Mucosa of descending colon (tissue), 3 donors: ENCODE results near the gene ZKSCAN5. TPM values are rescaled to one million over a fixed set of nuclear protein-coding genes. Genes with fewer than 3 reads are reported as not detected.
"Not testable (repeated sequence)": the region's sequence is repeated elsewhere in the genome, so short reads cannot be mapped to it uniquely, and the experiment has no call there.

Experiments used
- ATAC-seq: fragments of 200-7000 bp; cut with Tn5 transposase; one replicate; pipeline ENCODE4 v1.9.1; 2020; ENCODE audit warnings: mild to moderate bottlenecking, moderate library complexity
- DNase-seq, 3 donors: peaks; one replicate each; pipeline ENCODE4 v3.0.0-alpha.2; 2020
- H3K36me3 ChIP-seq: fragments of 200-600 bp; one replicate; pipeline ENCODE4 v1.8.0; 2021; ENCODE audit warnings: low read depth, mild to moderate bottlenecking
- H3K4me1 ChIP-seq: fragments of 200-600 bp; one replicate; pipeline ENCODE4 v1.8.0; 2021; ENCODE audit warnings: low read depth, mild to moderate bottlenecking
- H3K4me3 ChIP-seq: fragments of 200-600 bp; one replicate; pipeline ENCODE4 v1.8.0; 2021; ENCODE audit warnings: mild to moderate bottlenecking
- H3K9me3 ChIP-seq: fragments of 200-600 bp; one replicate; pipeline ENCODE4 v1.8.0; 2021; ENCODE audit warnings: mild to moderate bottlenecking
- CTCF ChIP-seq: fragments of 200-600 bp; IDR thresholded peaks from one replicate; pipeline ENCODE4 v1.8.0; 2022; ENCODE audit warnings: antibody characterized with exemption, mild to moderate bottlenecking
- intact Hi-C, 2 donors: fragments of 100-400 bp; cut with DNase I in 1 of 2; cut with micrococcal nuclease in 1 of 2; formaldehyde crosslinking; loops; one replicate each; pipeline versions ENCODE4 v1.11.0 to v1.11.1; 2022; cut with DNase I, micrococcal nuclease
- total RNA-seq, 3 donors: library from RNA; stranded (reverse); fragmentation: NEBNext Ultra II Directional in 2 of 3; extraction: Animal tissue kit (Norgen Biotek cat#: 25700) in 2 of 3; gene quantifications; one replicate each; pipeline versions ENCODE4 v1.2.1 to v1.2.4, GENCODE V29; 2021 to 2023
- donor health status: DM: no; HTN: no; CAD: no; lungs with moderate emphysema.
- donor health status: DM: no; HTN: no; CAD: no.
- donor health status: DM: no; HTN: yes; CAD: no.

Gene ZKSCAN5
- total RNA-seq, 3 donors from 2014 or later, result 5.9 to 10.0 (median 6.4) TPM

GRCh38 chr7:99498546-99498944 lies 5.9 kb upstream of the ZKSCAN5 start:
- peak in 1 of 3 donors; percentile 54 for DNase-seq
- H3K36me3 ChIP-seq, result peaks cover 9% of the 10 kb centered on the region
- peaks cover 15% of the 10 kb centered on the region for H3K4me1 ChIP-seq
- intact Hi-C loops, result no loop called here
- ATAC-seq, result peak; percentile 13
- peaks cover 22% of the 10 kb centered on the region for H3K9me3 ChIP-seq
- peak overlapping the region; percentile 88 for H3K4me3 ChIP-seq
- TF ChIP-seq CTCF, result no peak

DNA sequence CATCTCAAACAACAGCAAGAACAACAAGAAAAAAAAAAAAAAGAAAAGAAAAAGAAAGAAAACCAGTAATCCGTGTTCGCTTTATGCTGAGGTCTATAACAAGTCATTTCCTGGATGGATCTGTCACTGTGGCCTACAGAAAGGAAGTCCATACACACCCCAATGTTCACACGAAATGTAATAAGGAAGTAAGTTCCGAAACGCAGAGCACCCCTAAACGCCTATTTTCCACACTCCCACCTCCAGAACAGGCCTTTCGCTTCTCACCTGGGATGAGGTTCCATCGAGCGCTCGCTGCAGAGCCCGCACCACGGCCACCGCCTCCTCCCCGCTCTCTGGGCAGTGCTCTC lies 5.1 kb upstream of the ZKSCAN5 start:
- Histone ChIP-seq H3K36me3 (peaks cover 3% of the 10 kb centered on the region), H3K9me3 (peaks cover 14% of the 10 kb centered on the region), H3K4me1 (peaks cover 21% of the 10 kb centered on the region), H3K4me3 (peak overlapping the region; percentile 88)
- TF ChIP-seq CTCF, result no peak
- ATAC-seq (peak; percentile 67), DNase-seq (no peak)
- intact Hi-C loops, result no loop called here

DNA sequence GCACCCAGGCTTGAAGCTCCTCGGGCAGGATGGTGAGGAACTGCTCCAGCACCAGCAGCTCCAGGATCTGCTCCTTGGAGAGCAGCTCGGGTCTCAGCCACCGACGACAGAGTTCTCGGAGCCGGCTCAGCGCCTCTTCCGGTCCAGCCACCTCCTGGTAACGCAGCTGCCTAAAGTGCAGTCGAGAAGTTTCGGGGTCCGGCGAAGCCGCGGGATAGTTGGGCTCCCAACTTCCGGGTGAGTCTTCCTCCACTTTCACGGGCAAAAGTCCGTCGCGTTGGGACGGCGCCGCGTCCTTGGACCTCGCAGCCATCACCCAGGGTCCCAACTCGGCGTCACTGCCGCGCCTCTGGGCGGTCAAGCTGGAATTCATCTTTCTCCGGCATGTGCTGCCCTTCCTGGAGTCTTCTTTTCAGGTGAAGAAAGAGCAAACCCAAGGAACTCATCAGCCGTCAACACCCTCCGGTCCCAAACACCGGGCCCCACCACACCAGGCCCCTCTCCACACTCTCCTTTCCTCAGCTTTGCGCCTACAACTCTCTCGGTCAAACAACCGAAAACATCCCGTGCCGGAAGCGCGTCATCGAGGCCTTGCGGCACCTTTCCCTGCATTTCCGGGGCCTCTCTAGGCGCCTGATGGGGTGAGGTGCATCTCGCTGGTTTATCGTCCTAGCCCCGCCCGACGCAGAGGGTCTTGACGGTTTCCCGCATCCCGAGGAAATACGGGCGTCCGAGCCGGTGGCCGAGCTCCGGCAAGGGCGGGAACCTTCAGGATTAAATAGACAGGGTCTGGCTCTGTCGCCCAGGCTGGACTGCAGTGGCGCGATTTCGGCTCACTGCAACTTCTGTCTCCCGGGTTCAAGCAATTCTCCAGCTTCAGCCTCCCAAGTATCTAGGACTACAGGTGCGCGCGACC lies 4.5 kb upstream of the ZKSCAN5 start, which contains the start of gene ZNF394:
Gene ZNF394, minus strand, starts transcription at position 561 of the 916 bp plus-strand sequence. Its CDS starts 188 bp downstream, at position 373.
- intact Hi-C loops, result no loop called here

GRCh38 chr7:99500637-99501009 lies 3.8 kb upstream of the ZKSCAN5 start:
- Histone ChIP-seq H3K4me1 (peaks cover 23% of the 10 kb centered on the region), H3K36me3 (no peaks in the 10 kb centered on the region), H3K9me3 (peaks cover 1% of the 10 kb centered on the region), H3K4me3 (peak overlapping the region; percentile 88)
- DNase-seq, result peak in 2 of 3 donors; percentile 17 to 53
- no peak for TF ChIP-seq CTCF
- intact Hi-C loops, result no loop called here
- ATAC-seq, result no peak

More for the DNA sequence above, 4.5 kb upstream of the ZKSCAN5 start, which contains the start of gene ZNF394:
- ATAC-seq (peak; percentile 73), DNase-seq (peak; percentile 92 to 95 (median 95))
- H3K4me1 ChIP-seq, result peaks cover 21% of the 10 kb centered on the region
- peak within 1 kb of the TSS; percentile 88 for H3K4me3 ChIP-seq
- H3K9me3 ChIP-seq, result peaks cover 7% of the 10 kb centered on the region
- no peaks in the 10 kb centered on the region for H3K36me3 ChIP-seq
- no peak for TF ChIP-seq CTCF

- H3K36me3 ChIP-seq, H3K9me3 ChIP-seq, intact Hi-C loops, ATAC-seq, H3K4me3 ChIP-seq: not testable (repeated sequence)
- peaks cover 29% of the 10 kb centered on the region for H3K4me1 ChIP-seq
- peak in 1 of 3 donors; percentile 27 for DNase-seq
Observed at GRCh38 chr7:99501236-99501635, 3.2 kb upstream of the ZKSCAN5 start.

DNA sequence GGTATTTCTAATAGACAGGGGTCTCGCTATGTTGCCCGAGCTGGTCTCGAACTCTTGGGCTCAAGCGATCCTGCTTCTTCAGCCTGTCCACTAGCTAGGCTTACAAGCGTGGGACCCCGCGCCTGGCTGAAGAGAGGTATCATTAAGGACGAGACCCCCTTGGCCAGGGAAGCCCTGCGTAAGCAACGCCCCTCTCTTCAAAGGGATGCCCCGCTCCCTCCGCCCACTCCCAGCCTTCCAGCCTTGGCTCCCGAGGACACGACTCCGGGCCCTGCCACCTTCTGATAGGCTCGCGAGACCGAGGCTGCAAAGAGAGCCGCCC lies 220 bp upstream of the ZKSCAN5 start:
- intact Hi-C loops, result no loop called here
- peak overlapping the region; percentile 59 for H3K4me3 ChIP-seq
- no peaks in the 10 kb centered on the region for H3K36me3 ChIP-seq
- ATAC-seq, result no peak
- no peaks in the 10 kb centered on the region for H3K9me3 ChIP-seq
- no peak for DNase-seq
- TF ChIP-seq CTCF, result no peak
- peaks cover 37% of the 10 kb centered on the region for H3K4me1 ChIP-seq
